B cell (primary cell): ENCODE data around the gene MBTD1. TPM values are rescaled to one million over a fixed set of nuclear protein-coding genes. Genes with fewer than 3 reads are reported as not detected.

ENCODE experiments used
- ATAC-seq: fragments of 200-7000 bp; cut with Tn5 transposase; one replicate; pipeline ENCODE4 v1.10.0; 2021; ENCODE audit warnings: low read depth, mild to moderate bottlenecking, moderate number of reproducible peaks, moderate library complexity
- CTCF ChIA-PET: fragments of 350-600 bp; sonication (Branson Sonifier 250); formaldehyde crosslinking; loops from one replicate; lab custom pipeline; 2021; ENCODE audit warnings: antibody characterized with exemption, inconsistent platforms; lab: Charles Lee
- POLR2A ChIA-PET: fragments of 350-600 bp; sonication (Branson Sonifier 250); formaldehyde crosslinking; loops from one replicate; lab custom pipeline; 2021; ENCODE audit warnings: antibody characterized with exemption; lab: Charles Lee
- DNase-seq: peaks from one replicate; pipeline ENCODE4 v3.0.0; 2013
- H2AFZ ChIP-seq: 2 replicates; pipeline ENCODE4 v1.6.1; 2012; ENCODE audit warnings: mild to moderate bottlenecking, low read depth, low read length; ENCODE audit not compliant: insufficient read depth, poor library complexity, severe bottlenecking
- H3K27ac ChIP-seq, 2 donors: 1 replicate in 1 of 2; 2 replicates in 1 of 2; pipeline ENCODE4 v1.5.1; 2012 to 2013; ENCODE audit warnings: low read length in 2 of 2, mild to moderate bottlenecking in 2 of 2, moderate library complexity in 1 of 2
- H3K27me3 ChIP-seq, 4 experiments: fragments of 200-600 bp in 1 of 4; sonication (generic) in 1 of 4; replicated peaks in 1 of 4; 1 replicate in 2 of 4; 2 replicates in 2 of 4; pipeline versions ENCODE4 v1.6.1 to v1.7.0; 2013 to 2016; ENCODE audit warnings: low read length in 3 of 4, mild to moderate bottlenecking in 2 of 4, mixed read lengths in 1 of 4, moderate library complexity in 1 of 4; ENCODE audit not compliant: insufficient read depth in 4 of 4, control insufficient read depth in 3 of 4; ENCODE audit errors: control extremely low read depth in 1 of 4
- H3K36me3 ChIP-seq, 2 experiments: replicated peaks in 1 of 2; 1 replicate in 1 of 2; 2 replicates in 1 of 2; pipeline versions ENCODE4 v1.6.1 to v1.7.1; 2013; ENCODE audit warnings: low read length in 1 of 2; ENCODE audit not compliant: insufficient read depth in 2 of 2, control insufficient read depth in 1 of 2; ENCODE audit errors: control extremely low read depth in 1 of 2, extremely low read depth in 1 of 2
- H3K4me1 ChIP-seq, 2 donors: fragments of 200-600 bp in 1 of 2; sonication (generic) in 1 of 2; 1 replicate in 1 of 2; 2 replicates in 1 of 2; pipeline versions ENCODE4 v1.5.1 to v1.6.1; 2013 to 2017; ENCODE audit warnings: low read length in 2 of 2; ENCODE audit not compliant: control insufficient read depth in 2 of 2, insufficient read depth in 2 of 2
- H3K4me2 ChIP-seq: replicated peaks from 2 replicates; pipeline ENCODE3; 2012; ENCODE audit warnings: mild to moderate bottlenecking, low read depth, low read length; ENCODE audit not compliant: poor library complexity, severe bottlenecking
- H3K4me3 ChIP-seq, 5 experiments: fragments of 200-600 bp in 1 of 5; sonication (generic) in 1 of 5; 1 replicate in 3 of 5; 2 replicates in 2 of 5; pipeline versions ENCODE4 v1.5.1 to v1.7.0; 2011 to 2016; ENCODE audit warnings: low read length in 4 of 5, mild to moderate bottlenecking in 4 of 5, low read depth in 2 of 5, control low read depth in 1 of 5, moderate library complexity in 1 of 5; ENCODE audit not compliant: insufficient read depth in 1 of 5; ENCODE audit errors: control extremely low read depth in 1 of 5, extremely low read depth in 1 of 5
- H3K79me2 ChIP-seq: fragments of 200-600 bp; sonication (generic); one replicate; pipeline ENCODE4 v1.6.0; 2016; ENCODE audit warnings: low read length; ENCODE audit not compliant: control insufficient read depth, insufficient read depth
- H3K9ac ChIP-seq: fragments of 200-600 bp; sonication (generic); 2 replicates; pipeline ENCODE4 v1.6.1; 2017; ENCODE audit warnings: mild to moderate bottlenecking, low read length, moderate library complexity
- H3K9me3 ChIP-seq, 3 donors: one replicate each; pipeline versions ENCODE4 v1.6.1 to v1.7.1; 2013; ENCODE audit warnings: low read length in 2 of 3; ENCODE audit not compliant: control insufficient read depth in 2 of 3, insufficient read depth in 1 of 3; ENCODE audit errors: control extremely low read depth in 1 of 3
- H4K20me1 ChIP-seq: 2 replicates; pipeline ENCODE4 v1.6.0; 2012; ENCODE audit warnings: mild to moderate bottlenecking, low read length; ENCODE audit not compliant: insufficient read depth, control insufficient read depth, poor library complexity, severe bottlenecking
- H3K27ac Mint-ChIP-seq: one replicate; pipeline ENCODE4 v1.8.0; 2021; ENCODE audit warnings: mixed read lengths
- H3K27me3 Mint-ChIP-seq: one replicate; pipeline ENCODE4 v1.8.0; 2021; ENCODE audit warnings: mixed read lengths
- H3K4me1 Mint-ChIP-seq: one replicate; pipeline ENCODE4 v1.8.0; 2021; ENCODE audit warnings: mixed read lengths
- H3K4me3 Mint-ChIP-seq: one replicate; pipeline ENCODE4 v1.8.0; 2021; ENCODE audit warnings: mixed read lengths
- H3K9me3 Mint-ChIP-seq: one replicate; pipeline ENCODE4 v1.8.0; 2022; ENCODE audit warnings: mixed read lengths; ENCODE audit not compliant: insufficient read depth
- CTCF ChIP-seq: fragments of 200-600 bp; IDR thresholded peaks from one replicate; pipeline ENCODE4 v1.8.0; 2022; ENCODE audit warnings: antibody characterized with exemption, mild to moderate bottlenecking
- EZH2 ChIP-seq: IDR thresholded peaks from 2 replicates; pipeline ENCODE4 v1.6.1; 2012; ENCODE audit warnings: borderline replicate concordance, low read depth, mild to moderate bottlenecking, moderate library complexity, low read length; ENCODE audit not compliant: insufficient read depth, poor library complexity, severe bottlenecking
- WGBS: methylation state at CpG from one replicate; pipeline ENCODE4 v1.1.5; 2013; ENCODE audit warnings: missing lambda C conversion rate; ENCODE audit not compliant: insufficient coverage; 5-methylcytosine and 5-hydroxymethylcytosine counted together
- intact Hi-C: fragments of 100-400 bp; cut with micrococcal nuclease; formaldehyde crosslinking; loops from one replicate; pipeline ENCODE4 v1.10.0; 2022
- polyA plus RNA-seq: library from polyadenylated mRNA; depleted of rRNA; stranded (reverse); fragments of >200 nt; gene quantifications from 2 replicates; pipeline ENCODE4 v1.2.3, GENCODE V29; 2012
- total RNA-seq, 2 donors: library from RNA; stranded (reverse); fragments of 120-200 nt in 1 of 2; gene quantifications; 1 replicate in 1 of 2; 2 replicates in 1 of 2; pipeline versions ENCODE4 v1.2.3 to v1.2.4, GENCODE V29; 2013 to 2022

Gene MBTD1
- total and polyA plus RNA-seq, 2 donors (not counting 1 experiment from before 2014, with no cell fraction given), result 9.6 to 39.7 TPM

GRCh38 chr17:51260237-51261023 lies 581 bp upstream of the MBTD1 start, which contains the start of gene UTP18:
Gene UTP18, plus strand, starts transcription at chr17:51260546. Its CDS starts 39 bp downstream, at chr17:51260585.
- POLR2A ChIA-PET, result interaction anchor here (0.6 to 1.8 kb wide), 4 partner anchors 33 to 394 kb away, joined by 3 to 10 read pairs (median 4); partner anchors contain the start of genes NME1 and TOB1
- under 1% methylated on average over 89 of the region's 93 CpGs for WGBS
- peaks cover 26 to 36% of the 10 kb centered on the region in 2 donors for H3K4me1 ChIP-seq
- H3K79me2 ChIP-seq, result peaks cover 94% of the 10 kb centered on the region
- H3K27me3 Mint-ChIP-seq, result no peaks in the 10 kb centered on the region
- peaks cover 54% of the 10 kb centered on the region for H3K4me1 Mint-ChIP-seq
- H3K27ac Mint-ChIP-seq, result peak within 1 kb of the TSS; percentile 99
- no peaks in the 10 kb centered on the region for H3K9me3 ChIP-seq
- TF ChIP-seq CTCF (no peak), EZH2 (no peak)
- peak within 1 kb of the TSS; percentile 94 for H2AFZ ChIP-seq
- CTCF ChIA-PET, result interaction anchor here (1.2 kb wide), 1 partner anchor 107 kb away, joined by 3 read pairs; the partner anchor contains the start of gene NME1
- H3K9me3 Mint-ChIP-seq, result no peaks in the 10 kb centered on the region
- H3K36me3 ChIP-seq, result peaks cover 0 to 21% of the 10 kb centered on the region in 2 experiments
- H3K9ac ChIP-seq, result peak within 1 kb of the TSS; percentile 84
- H3K4me3 ChIP-seq, result peak within 1 kb of the TSS; percentile 86 to 97 (median 92)
- peak within 1 kb of the TSS; percentile 96 to 98 for H3K27ac ChIP-seq
- peaks cover 88% of the 10 kb centered on the region for H4K20me1 ChIP-seq
- intact Hi-C loops, result loop anchor here (1.0 to 2.0 kb wide), 6 partner anchors 22 to 394 kb away; partner anchors contain the start of genes NME1, NME2, SPAG9 and TOB1
- H3K27me3 ChIP-seq, result no peaks in the 10 kb centered on the region
- ATAC-seq (peak; percentile 82), DNase-seq (peak; percentile 99)
- peak within 1 kb of the TSS; percentile 89 for H3K4me2 ChIP-seq
- H3K4me3 Mint-ChIP-seq, result peak within 1 kb of the TSS; percentile 98
